Measurements from ENCODE around the gene TNFRSF19. TPM values are rescaled to one million over a fixed set of nuclear protein-coding genes. Genes with fewer than 3 reads are reported as not detected.

Gene TNFRSF19
- total RNA-seq, 4 donors from 2014 or later = 0.51 to 1.5 (median 1.0) TPM

DNA sequence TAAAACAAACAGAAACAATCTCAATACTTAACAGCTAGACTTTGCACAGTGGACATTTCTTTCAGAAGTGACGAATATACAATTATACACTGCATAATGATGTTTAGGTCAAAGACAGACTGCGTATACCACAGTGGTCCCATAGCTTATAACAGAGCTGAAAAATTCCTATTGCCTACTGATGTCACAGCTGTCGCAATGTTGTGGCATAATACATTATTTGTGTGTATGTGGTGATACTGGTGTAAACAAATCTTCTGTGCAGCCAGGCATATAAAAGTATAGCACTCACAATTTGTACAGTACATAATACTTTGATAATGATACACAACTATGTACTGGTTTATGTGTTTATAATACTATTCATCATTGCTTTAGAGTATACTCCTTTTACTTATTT is 116.7 kb downstream of the TNFRSF19 start:
- ATAC-seq (no peak), DNase-seq (no peak)
- Histone ChIP-seq H3K9me3 (no peaks in the 10 kb centered on the region), H3K4me1 (no peaks in the 10 kb centered on the region), H3K27ac (no peak overlapping the region), H3K4me3 (no peak overlapping the region), H3K27me3 (no peaks in the 10 kb centered on the region), H3K36me3 (no peaks in the 10 kb centered on the region)
- intact Hi-C loops (cut with DNase I; ENCODE audit: low total_unique reads) = no loop called here
- in situ Hi-C loops (cut with MboI; ENCODE audit: low sequenced_read_pairs in 4 of 4) = no loop called here
- TF ChIP-seq POLR2A (IDR thresholded peaks at IDR 0.05) = no peak
- TF ChIP-seq, protein P1, sequence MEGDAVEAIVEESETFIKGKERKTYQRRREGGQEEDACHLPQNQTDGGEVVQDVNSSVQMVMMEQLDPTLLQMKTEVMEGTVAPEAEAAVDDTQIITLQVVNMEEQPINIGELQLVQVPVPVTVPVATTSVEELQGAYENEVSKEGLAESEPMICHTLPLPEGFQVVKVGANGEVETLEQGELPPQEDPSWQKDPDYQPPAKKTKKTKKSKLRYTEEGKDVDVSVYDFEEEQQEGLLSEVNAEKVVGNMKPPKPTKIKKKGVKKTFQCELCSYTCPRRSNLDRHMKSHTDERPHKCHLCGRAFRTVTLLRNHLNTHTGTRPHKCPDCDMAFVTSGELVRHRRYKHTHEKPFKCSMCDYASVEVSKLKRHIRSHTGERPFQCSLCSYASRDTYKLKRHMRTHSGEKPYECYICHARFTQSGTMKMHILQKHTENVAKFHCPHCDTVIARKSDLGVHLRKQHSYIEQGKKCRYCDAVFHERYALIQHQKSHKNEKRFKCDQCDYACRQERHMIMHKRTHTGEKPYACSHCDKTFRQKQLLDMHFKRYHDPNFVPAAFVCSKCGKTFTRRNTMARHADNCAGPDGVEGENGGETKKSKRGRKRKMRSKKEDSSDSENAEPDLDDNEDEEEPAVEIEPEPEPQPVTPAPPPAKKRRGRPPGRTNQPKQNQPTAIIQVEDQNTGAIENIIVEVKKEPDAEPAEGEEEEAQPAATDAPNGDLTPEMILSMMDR (IDR thresholded peaks at IDR 0.05 in 4 of 5, conservative IDR thresholded peaks at IDR 0.05 in 1 of 5) = no peak

DNA sequence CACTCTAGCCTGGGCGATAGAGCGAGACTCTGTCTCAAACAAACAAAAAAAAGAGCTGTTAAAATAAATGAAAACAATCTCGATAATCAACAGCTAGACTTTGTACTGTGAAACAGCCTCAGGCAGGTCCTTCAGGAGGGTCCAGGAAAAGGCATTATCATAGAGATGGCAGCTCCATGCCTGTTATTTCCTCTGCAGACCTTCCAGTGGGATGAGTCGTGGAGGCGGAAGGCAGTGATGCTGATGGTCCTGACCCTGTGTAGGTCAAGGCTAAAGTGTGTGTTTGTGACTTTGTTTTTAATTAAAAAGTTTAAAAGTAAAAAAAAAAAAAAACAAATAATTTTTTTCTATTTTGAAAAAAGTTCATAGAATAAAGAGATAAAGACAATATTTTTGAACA is 117.4 kb downstream of the TNFRSF19 start:
- no peak overlapping the region for H3K4me3 ChIP-seq
- H3K27me3 ChIP-seq = no peaks in the 10 kb centered on the region
- in situ Hi-C loops (cut with MboI; ENCODE audit: low sequenced_read_pairs in 4 of 4) = no loop called here

DNA sequence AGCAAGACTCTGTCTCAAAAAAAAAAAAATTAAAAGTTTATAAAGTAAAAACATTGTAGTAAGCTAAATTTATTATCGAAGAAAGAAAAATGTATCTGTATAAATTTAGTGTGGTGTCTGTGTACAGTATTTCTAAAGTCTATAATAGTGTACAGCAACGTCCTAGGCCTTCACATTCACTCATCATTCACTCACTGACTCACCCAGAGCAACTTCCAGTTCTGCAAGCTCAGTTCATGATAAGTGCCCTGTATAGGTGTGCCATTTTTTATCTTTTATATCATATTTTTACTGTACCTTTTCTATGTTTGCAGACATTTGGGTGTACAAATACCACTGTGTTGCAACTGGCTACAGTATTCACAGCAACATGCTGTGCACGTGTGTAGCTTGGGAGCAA is 118.1 kb downstream of the TNFRSF19 start:
- Histone ChIP-seq H3K9me3 (no peaks in the 10 kb centered on the region), H3K27ac (no peak overlapping the region), H3K36me3 (no peaks in the 10 kb centered on the region), H3K4me1 (no peaks in the 10 kb centered on the region), H3K4me3 (no peak overlapping the region), H3K27me3 (no peaks in the 10 kb centered on the region)
- ATAC-seq (no peak), DNase-seq (no peak)
- intact Hi-C loops (cut with DNase I; ENCODE audit: low total_unique reads) (no loop called here), in situ Hi-C loops (cut with MboI; ENCODE audit: low sequenced_read_pairs in 4 of 4) (no loop called here)
- TF ChIP-seq, protein P1 (IDR thresholded peaks at IDR 0.05 in 4 of 5, conservative IDR thresholded peaks at IDR 0.05 in 1 of 5) = no peak
- no peak for TF ChIP-seq POLR2A (IDR thresholded peaks at IDR 0.05)

More for the DNA sequence above, 117.4 kb downstream of the TNFRSF19 start:
- no peaks in the 10 kb centered on the region for H3K36me3 ChIP-seq
- DNase-seq (no peak), ATAC-seq (no peak)
- no peaks in the 10 kb centered on the region for H3K4me1 ChIP-seq
- H3K9me3 ChIP-seq = no peaks in the 10 kb centered on the region
- H3K27ac ChIP-seq = no peak overlapping the region
- intact Hi-C loops (cut with DNase I; ENCODE audit: low total_unique reads) = no loop called here
- TF ChIP-seq, protein P1 (IDR thresholded peaks at IDR 0.05 in 4 of 5, conservative IDR thresholded peaks at IDR 0.05 in 1 of 5) = no peak
- no peak for TF ChIP-seq POLR2A (IDR thresholded peaks at IDR 0.05)

DNA sequence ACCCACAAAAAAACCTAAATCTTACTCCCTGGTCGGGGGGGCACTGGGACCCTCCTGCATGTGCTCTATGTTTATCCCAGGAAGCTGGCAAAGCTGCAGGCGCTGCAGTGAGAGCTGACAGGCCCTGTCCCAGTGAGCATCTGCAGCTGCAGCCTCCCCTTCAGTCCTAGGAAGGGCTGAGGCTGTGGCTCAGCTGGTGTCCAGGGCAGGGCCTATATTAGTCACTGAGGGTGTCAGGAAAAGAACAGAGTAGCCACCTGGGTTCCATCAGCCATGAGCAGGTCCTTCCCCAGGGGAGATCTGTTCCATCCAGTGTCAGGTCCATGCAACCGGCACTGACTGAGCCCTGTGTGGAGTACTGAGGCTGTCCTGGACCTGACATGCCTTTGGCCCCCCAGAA is 120.5 kb downstream of the TNFRSF19 start:
- Histone ChIP-seq H3K36me3 (no peaks in the 10 kb centered on the region), H3K27me3 (no peaks in the 10 kb centered on the region), H3K9me3 (no peaks in the 10 kb centered on the region), H3K4me1 (no peaks in the 10 kb centered on the region), H3K27ac (no peak overlapping the region), H3K4me3 (no peak overlapping the region)
- no peak for DNase-seq
- intact Hi-C loops (cut with DNase I; ENCODE audit: low total_unique reads) = no loop called here
- TF ChIP-seq POLR2A (IDR thresholded peaks at IDR 0.05) = no peak
- TF ChIP-seq, protein P1 (IDR thresholded peaks at IDR 0.05 in 4 of 5, conservative IDR thresholded peaks at IDR 0.05 in 1 of 5) = no peak
- in situ Hi-C loops (cut with MboI; ENCODE audit: low sequenced_read_pairs in 4 of 4) = no loop called here
- ATAC-seq = no peak

DNA sequence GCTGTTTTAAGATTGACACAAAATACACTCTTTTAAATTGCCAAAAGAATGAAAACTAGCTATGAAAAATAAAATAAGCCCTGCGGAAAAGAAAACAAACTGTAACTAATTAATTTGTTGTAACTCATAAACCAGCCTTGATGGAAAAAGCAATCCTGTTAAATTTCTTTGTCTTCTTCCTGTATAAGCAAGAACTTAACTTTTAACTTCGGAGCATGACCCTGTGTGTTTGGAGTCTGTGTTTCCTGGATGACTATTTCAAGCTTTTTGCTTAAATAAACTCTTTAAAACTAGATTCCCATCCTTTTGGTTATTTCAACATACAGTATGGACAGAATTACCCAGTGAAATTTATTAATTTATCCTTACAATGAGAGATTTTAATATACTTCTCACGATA is 122.6 kb downstream of the TNFRSF19 start:
- ATAC-seq = no peak

More for the DNA sequence above, 122.6 kb downstream of the TNFRSF19 start:
- no peak overlapping the region for H3K27ac ChIP-seq
- H3K9me3 ChIP-seq = no peaks in the 10 kb centered on the region
- H3K27me3 ChIP-seq = no peaks in the 10 kb centered on the region
- no peaks in the 10 kb centered on the region for H3K36me3 ChIP-seq
- H3K4me3 ChIP-seq = no peak overlapping the region
- no peaks in the 10 kb centered on the region for H3K4me1 ChIP-seq
- DNase-seq = no peak
- in situ Hi-C loops (cut with MboI; ENCODE audit: low sequenced_read_pairs in 4 of 4) (no loop called here), intact Hi-C loops (cut with DNase I; ENCODE audit: low total_unique reads) (no loop called here)
- TF ChIP-seq, protein P1 (IDR thresholded peaks at IDR 0.05 in 4 of 5, conservative IDR thresholded peaks at IDR 0.05 in 1 of 5) = no peak
- no peak for TF ChIP-seq POLR2A (IDR thresholded peaks at IDR 0.05)
